Karpas-422 (cell line): ENCODE data around the gene SIGLEC7. TPM values are rescaled to one million over a fixed set of nuclear protein-coding genes. Genes with fewer than 3 reads are reported as not detected.

Source experiments
- DNase-seq: peaks from one replicate; pipeline ENCODE4 v3.0.0-alpha.2; 2015
- H2AFZ ChIP-seq: fragments of 200-600 bp; sonication (generic); 2 replicates; pipeline ENCODE4 v1.6.1; 2014; ENCODE audit warnings: antibody characterized with exemption, low read length, mixed read lengths
- H3K27ac ChIP-seq: fragments of 200-600 bp; sonication (generic); 2 replicates; pipeline ENCODE4 v1.5.1; 2014; ENCODE audit warnings: mild to moderate bottlenecking, low read length, moderate library complexity
- H3K27me3 ChIP-seq: fragments of 200-600 bp; sonication (generic); 2 replicates; pipeline ENCODE4 v1.6.1; 2014; ENCODE audit warnings: low read length, mixed read lengths
- H3K36me3 ChIP-seq: fragments of 200-600 bp; sonication (generic); 2 replicates; pipeline ENCODE4 v1.6.1; 2014; ENCODE audit warnings: low read length, mixed read lengths; ENCODE audit not compliant: insufficient read depth
- H3K4me1 ChIP-seq: fragments of 200-600 bp; sonication (generic); 2 replicates; pipeline ENCODE4 v1.6.1; 2014; ENCODE audit warnings: mild to moderate bottlenecking, low read length, mixed read lengths
- H3K4me2 ChIP-seq: fragments of 200-600 bp; sonication (generic); 2 replicates; pipeline ENCODE4 v1.6.1; 2014; ENCODE audit warnings: low read length, low read depth, mild to moderate bottlenecking; ENCODE audit not compliant: poor library complexity, severe bottlenecking
- H3K4me3 ChIP-seq: fragments of 200-600 bp; sonication (generic); 2 replicates; pipeline ENCODE4 v1.5.1; 2014; ENCODE audit warnings: mild to moderate bottlenecking, antibody characterized with exemption, low read length, mixed read lengths
- H3K79me2 ChIP-seq: fragments of 200-600 bp; sonication (generic); 2 replicates; pipeline ENCODE4 v1.6.1; 2014; ENCODE audit warnings: mild to moderate bottlenecking, low read length, mixed read lengths
- H3K9ac ChIP-seq: fragments of 200-600 bp; sonication (generic); 2 replicates; pipeline ENCODE4 v1.6.0; 2014; ENCODE audit warnings: low read length
- H3K9me2 ChIP-seq: fragments of 200-600 bp; sonication (generic), shearing (Covaris generic); replicated peaks from 2 replicates; pipeline ENCODE4 v1.6.0; 2014; ENCODE audit warnings: mild to moderate bottlenecking, low read length, moderate library complexity; ENCODE audit not compliant: insufficient read depth
- H3K9me3 ChIP-seq: fragments of 300-700, 200-600 bp; sonication (generic); 2 replicates; pipeline ENCODE4 v1.6.1; 2014; ENCODE audit warnings: low read length, mixed read lengths
- H4K20me1 ChIP-seq: fragments of 200-600 bp; sonication (generic); 2 replicates; pipeline ENCODE4 v1.6.1; 2014; ENCODE audit warnings: mild to moderate bottlenecking, antibody characterized with exemption, low read length, low read depth; ENCODE audit not compliant: insufficient read depth
- total RNA-seq: library from RNA; depleted of rRNA; stranded (reverse); fragments of >200 nt; shearing (Covaris generic); gene quantifications from 2 replicates; pipeline ENCODE4 v1.2.3, GENCODE V29; 2014; ENCODE audit warnings: low replicate concordance

Gene SIGLEC7
- total RNA-seq, 1 experiment from 2014 or later: not detected

DNA sequence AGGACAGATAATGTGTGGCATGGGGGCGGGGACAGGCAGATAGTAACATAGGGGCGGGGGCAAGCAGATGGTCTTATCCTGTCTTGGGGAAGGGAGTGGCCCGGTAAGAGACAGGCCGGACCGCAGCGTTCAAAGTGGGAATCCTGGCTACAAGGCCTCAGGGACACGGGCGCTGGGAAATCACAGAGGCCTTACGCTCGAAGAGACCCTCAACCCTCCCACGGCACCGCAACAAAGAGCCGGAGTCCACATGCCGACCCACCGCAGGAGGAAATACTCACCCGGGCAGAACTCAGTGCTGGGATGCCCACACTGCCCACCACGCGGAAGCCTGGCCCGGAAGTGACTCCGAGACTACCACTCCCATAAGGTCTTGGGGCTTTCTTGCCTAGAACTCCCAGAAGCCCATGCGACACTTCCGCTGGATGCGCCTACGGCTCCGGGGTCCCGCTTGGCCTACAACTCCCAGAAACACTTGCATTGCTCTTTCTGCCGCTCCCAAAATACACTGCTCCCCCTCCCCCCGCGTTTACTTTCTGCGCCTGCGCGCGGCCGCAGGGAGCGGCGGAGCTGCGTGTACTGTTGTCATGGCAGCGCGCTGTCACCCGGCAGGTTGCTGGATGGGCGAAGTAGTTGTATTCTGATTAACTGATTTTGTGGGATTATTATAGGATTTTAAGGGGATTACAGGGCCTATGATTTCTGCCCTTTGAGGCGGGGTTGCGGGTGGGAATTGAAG, 33.9 kb upstream of the SIGLEC7 start, which contains the start of gene CTU1:
Gene CTU1, minus strand, starts transcription at position 344 of the 739 bp plus-strand sequence. CDS start 3,840 bp downstream, outside the sequence.
- Histone ChIP-seq H3K9me3 (no peaks in the 10 kb centered on the region), H3K36me3 (0 out of 2 replicates have a peak, but pooled peaks cover 4% of the 10 kb centered on the region), H3K9ac (peak within 1 kb of the TSS; percentile 86), H3K9me2 (no peaks in the 10 kb centered on the region), H4K20me1 (no peaks in the 10 kb centered on the region), H3K79me2 (peaks cover 35% of the 10 kb centered on the region), H3K4me1 (peaks cover 15% of the 10 kb centered on the region), H3K4me3 (peak within 1 kb of the TSS; percentile 88), H3K4me2 (peak within 1 kb of the TSS; percentile 82), H3K27me3 (no peaks in the 10 kb centered on the region), H3K27ac (no peak within 1 kb of the TSS; the same call in 1 of the 2 replicates), H2AFZ (peak within 1 kb of the TSS; percentile 35; the same call in 1 of the 2 replicates)
- peak; percentile 100 for DNase-seq

DNA sequence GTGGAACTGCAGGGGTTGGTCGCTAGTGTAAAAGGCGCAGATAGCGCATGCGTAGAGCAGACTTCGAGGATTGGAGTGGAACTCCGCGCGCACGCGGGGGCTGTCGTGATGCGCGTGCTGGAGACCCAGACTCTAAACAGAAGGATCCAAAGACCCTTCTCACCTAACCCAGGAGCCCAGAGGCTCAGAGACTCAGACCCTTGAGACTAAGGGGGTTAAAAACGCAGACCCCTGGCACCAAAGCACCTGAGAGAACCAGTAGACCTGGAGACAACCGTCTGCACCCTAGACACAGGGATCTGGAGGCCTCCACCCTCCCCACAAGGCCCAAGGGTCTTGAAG, 33.3 kb upstream of the SIGLEC7 start:
- Histone ChIP-seq H3K36me3 (0 out of 2 replicates have a peak, but pooled peaks cover 4% of the 10 kb centered on the region), H3K4me3 (peak overlapping the region; percentile 88), H3K27ac (no peak overlapping the region), H4K20me1 (no peaks in the 10 kb centered on the region), H2AFZ (peak overlapping the region; percentile 6; the same call in 1 of the 2 replicates), H3K79me2 (peaks cover 35% of the 10 kb centered on the region), H3K27me3 (no peaks in the 10 kb centered on the region), H3K4me1 (peaks cover 15% of the 10 kb centered on the region), H3K9me3 (no peaks in the 10 kb centered on the region), H3K4me2 (peak overlapping the region; percentile 60), H3K9me2 (no peaks in the 10 kb centered on the region), H3K9ac (peak overlapping the region; percentile 47)
- no peak for DNase-seq

DNA sequence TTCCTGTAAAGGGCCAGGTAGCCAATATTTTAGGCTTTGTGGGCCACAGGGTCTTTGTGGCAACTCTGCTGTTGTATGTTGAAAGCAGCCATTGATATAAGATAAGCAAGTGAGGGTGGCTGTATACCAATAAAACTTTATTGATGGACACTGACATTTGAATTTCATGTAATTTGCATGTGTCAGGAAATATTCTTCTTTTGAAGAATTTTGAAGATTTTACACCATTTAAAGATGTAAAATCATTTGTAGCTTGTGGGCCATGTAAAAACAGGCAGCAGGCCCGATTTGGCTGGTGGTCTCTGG, 31.5 kb upstream of the SIGLEC7 start:
- H2AFZ ChIP-seq: no peak overlapping the region
- no peak overlapping the region for H3K4me2 ChIP-seq
- H3K4me3 ChIP-seq: no peak overlapping the region
- H3K9ac ChIP-seq: no peak overlapping the region
- peaks cover 15% of the 10 kb centered on the region for H3K4me1 ChIP-seq
- no peaks in the 10 kb centered on the region for H3K9me3 ChIP-seq
- H3K27me3 ChIP-seq: no peaks in the 10 kb centered on the region
- no peaks in the 10 kb centered on the region for H3K9me2 ChIP-seq
- H4K20me1 ChIP-seq: no peaks in the 10 kb centered on the region
- DNase-seq: no peak
- H3K79me2 ChIP-seq: peaks cover 23% of the 10 kb centered on the region
- no peak overlapping the region for H3K27ac ChIP-seq
- H3K36me3 ChIP-seq: no peaks in the 10 kb centered on the region

DNA sequence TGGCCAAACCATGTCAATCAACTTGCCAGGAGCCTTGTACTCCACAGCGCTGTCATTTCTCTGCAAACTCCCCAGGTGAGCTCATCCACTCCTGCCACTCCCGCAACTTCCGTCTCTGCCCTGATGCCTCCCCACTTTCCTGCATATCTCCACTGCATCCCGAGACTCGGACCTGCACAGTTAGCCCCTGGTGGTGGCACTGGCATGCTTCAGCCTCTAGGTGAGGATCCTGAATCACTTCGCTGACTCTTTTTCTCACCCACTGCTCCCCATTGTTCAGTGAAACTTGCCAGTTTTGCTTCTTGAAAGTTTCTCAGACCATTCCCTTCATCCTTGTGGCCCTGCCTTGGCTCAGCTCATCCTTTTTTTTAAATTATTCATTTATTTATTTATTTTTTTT, 30.5 kb upstream of the SIGLEC7 start:
- Histone ChIP-seq H3K36me3 (no peaks in the 10 kb centered on the region), H3K4me2 (no peak overlapping the region), H4K20me1 (no peaks in the 10 kb centered on the region), H3K4me1 (peaks cover 15% of the 10 kb centered on the region), H3K9me3 (no peaks in the 10 kb centered on the region), H3K79me2 (peaks cover 15% of the 10 kb centered on the region), H3K27me3 (no peaks in the 10 kb centered on the region), H3K9ac (no peak overlapping the region), H3K9me2 (no peaks in the 10 kb centered on the region), H2AFZ (no peak overlapping the region), H3K27ac (no peak overlapping the region), H3K4me3 (no peak overlapping the region)
- DNase-seq: peak; percentile 60

DNA sequence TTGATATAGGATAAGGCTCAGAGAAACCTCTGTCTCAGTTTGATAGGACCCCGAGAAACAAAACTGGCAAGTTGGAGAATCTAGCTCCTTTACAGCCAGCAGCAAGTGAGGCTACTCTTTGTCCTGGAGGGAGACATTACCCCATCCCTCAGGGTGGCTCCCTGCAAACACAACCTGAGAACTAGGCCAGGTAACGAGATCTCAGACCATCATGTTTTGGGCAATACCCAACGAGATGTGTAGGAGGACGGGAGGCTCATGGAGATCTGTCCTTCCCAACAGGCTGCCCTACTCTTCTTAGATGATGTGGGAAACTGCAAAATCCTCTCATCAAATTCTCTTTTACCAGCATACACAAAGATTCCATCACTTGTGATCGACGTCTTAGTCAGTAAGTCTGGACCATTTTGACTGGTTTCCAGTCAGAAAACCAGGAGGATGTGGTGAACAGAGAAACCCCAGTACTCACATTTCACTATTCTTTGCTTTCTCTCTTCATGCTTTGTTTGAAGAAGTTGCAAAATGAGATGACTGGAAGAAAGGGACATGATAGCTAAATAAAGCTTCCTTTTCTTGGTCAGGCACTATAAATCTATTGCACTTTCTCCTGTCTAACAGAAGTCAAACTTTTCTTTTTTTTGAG, 27.9 kb upstream of the SIGLEC7 start:
- Histone ChIP-seq H3K4me2 (no peak overlapping the region), H3K9me2 (no peaks in the 10 kb centered on the region), H3K9ac (no peak overlapping the region), H3K36me3 (no peaks in the 10 kb centered on the region), H3K4me3 (no peak overlapping the region), H3K4me1 (no peaks in the 10 kb centered on the region), H4K20me1 (no peaks in the 10 kb centered on the region), H3K27me3 (no peaks in the 10 kb centered on the region), H3K27ac (no peak overlapping the region), H3K79me2 (no peaks in the 10 kb centered on the region), H3K9me3 (no peaks in the 10 kb centered on the region), H2AFZ (no peak overlapping the region)
- DNase-seq: no peak

DNA sequence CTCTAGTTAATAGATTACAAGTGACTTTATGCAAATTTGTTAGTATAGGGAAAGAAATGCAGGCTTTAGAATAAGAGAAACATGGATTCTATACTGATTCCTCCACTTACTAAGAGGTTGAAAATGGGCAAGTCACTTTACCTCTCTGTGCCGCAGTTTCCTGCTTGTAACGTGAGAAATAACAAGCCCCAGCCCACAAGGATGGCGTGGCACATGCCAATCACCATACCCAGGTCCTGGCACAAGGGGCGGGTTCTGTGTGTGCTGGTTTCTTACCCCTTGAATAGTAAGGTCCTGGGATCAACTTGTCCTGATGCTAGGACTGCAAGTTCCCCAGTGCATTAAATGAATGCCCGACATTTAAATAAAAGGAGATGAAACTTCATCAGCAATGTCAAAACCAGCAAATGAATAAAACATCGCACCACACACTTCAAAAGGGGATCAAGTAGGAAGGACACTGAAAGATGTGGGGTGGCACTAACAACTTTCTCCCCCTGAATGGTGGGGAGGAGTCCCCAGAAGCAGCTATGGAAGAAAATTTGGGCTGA, 25.3 kb upstream of the SIGLEC7 start:
- no peaks in the 10 kb centered on the region for H4K20me1 ChIP-seq
- H3K4me2 ChIP-seq: no peak overlapping the region
- H3K4me1 ChIP-seq: no peaks in the 10 kb centered on the region
- H3K9ac ChIP-seq: no peak overlapping the region
- H2AFZ ChIP-seq: no peak overlapping the region
- no peaks in the 10 kb centered on the region for H3K79me2 ChIP-seq
- H3K4me3 ChIP-seq: no peak overlapping the region
- no peak for DNase-seq
- no peaks in the 10 kb centered on the region for H3K27me3 ChIP-seq
- no peaks in the 10 kb centered on the region for H3K36me3 ChIP-seq
- H3K27ac ChIP-seq: no peak overlapping the region
- no peaks in the 10 kb centered on the region for H3K9me3 ChIP-seq
- no peaks in the 10 kb centered on the region for H3K9me2 ChIP-seq

- H3K4me1 ChIP-seq: peaks cover 11% of the 10 kb centered on the region
- no peaks in the 10 kb centered on the region for H3K36me3 ChIP-seq
- no peak overlapping the region for H3K27ac ChIP-seq
- H3K27me3 ChIP-seq: no peaks in the 10 kb centered on the region
- no peak for DNase-seq
- no peaks in the 10 kb centered on the region; the same call in 1 of the 2 replicates for H4K20me1 ChIP-seq
- H3K9ac ChIP-seq: no peak overlapping the region
- H2AFZ ChIP-seq: no peak overlapping the region
- no peaks in the 10 kb centered on the region for H3K79me2 ChIP-seq
- no peaks in the 10 kb centered on the region for H3K9me3 ChIP-seq
- no peaks in the 10 kb centered on the region for H3K9me2 ChIP-seq
- H3K4me2 ChIP-seq: no peak overlapping the region
- no peak overlapping the region for H3K4me3 ChIP-seq
Observed at GRCh38 chr19:51119101-51119500, 23.0 kb upstream of the SIGLEC7 start.

GRCh38 chr19:51119611-51120010, 22.5 kb upstream of the SIGLEC7 start:
- H3K27me3 ChIP-seq: no peaks in the 10 kb centered on the region
- H4K20me1 ChIP-seq: no peaks in the 10 kb centered on the region; the same call in 1 of the 2 replicates
- no peak overlapping the region for H2AFZ ChIP-seq
- peaks cover 11% of the 10 kb centered on the region for H3K4me1 ChIP-seq
- no peaks in the 10 kb centered on the region for H3K79me2 ChIP-seq
- no peaks in the 10 kb centered on the region for H3K9me2 ChIP-seq
- no peaks in the 10 kb centered on the region for H3K9me3 ChIP-seq
- no peak overlapping the region for H3K9ac ChIP-seq
- no peaks in the 10 kb centered on the region for H3K36me3 ChIP-seq
- H3K4me3 ChIP-seq: no peak overlapping the region
- no peak overlapping the region for H3K4me2 ChIP-seq
- DNase-seq: no peak
- H3K27ac ChIP-seq: no peak overlapping the region
